LNCAP (cell line): ENCODE results near the gene PRKAB1.
A peak's percentile ranks its signal among the peaks of the same experiment; 100 is the strongest.

ENCODE experiments used
- TF ChIP-seq, protein P1 (sequence below): fragments of 450-650 bp; IDR thresholded peaks from 2 replicates; pipeline ENCODE4 v1.5.1; 2017; ENCODE audit warnings: mild to moderate bottlenecking

PRKAB1 gene

DNA sequence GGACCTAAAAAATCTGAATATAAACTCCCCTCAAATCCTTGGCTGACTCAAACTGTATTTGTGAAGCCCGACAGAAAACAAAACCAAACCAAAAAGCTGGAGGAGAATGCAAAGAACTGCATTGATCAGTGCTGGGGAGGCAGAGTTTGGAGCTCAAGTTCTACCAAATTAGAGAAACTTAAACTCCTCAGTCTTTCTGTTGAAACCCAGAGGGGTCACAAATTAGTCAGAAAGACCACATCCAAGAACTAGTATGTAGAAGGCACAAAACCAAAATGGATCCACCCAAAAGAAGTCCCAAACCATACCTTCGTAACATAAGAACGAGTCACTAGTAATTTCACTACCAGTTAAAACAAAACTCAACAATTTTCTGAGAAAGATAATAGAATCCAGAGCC, 15.3 kb upstream of the PRKAB1 start:
- TF ChIP-seq, protein P1, sequence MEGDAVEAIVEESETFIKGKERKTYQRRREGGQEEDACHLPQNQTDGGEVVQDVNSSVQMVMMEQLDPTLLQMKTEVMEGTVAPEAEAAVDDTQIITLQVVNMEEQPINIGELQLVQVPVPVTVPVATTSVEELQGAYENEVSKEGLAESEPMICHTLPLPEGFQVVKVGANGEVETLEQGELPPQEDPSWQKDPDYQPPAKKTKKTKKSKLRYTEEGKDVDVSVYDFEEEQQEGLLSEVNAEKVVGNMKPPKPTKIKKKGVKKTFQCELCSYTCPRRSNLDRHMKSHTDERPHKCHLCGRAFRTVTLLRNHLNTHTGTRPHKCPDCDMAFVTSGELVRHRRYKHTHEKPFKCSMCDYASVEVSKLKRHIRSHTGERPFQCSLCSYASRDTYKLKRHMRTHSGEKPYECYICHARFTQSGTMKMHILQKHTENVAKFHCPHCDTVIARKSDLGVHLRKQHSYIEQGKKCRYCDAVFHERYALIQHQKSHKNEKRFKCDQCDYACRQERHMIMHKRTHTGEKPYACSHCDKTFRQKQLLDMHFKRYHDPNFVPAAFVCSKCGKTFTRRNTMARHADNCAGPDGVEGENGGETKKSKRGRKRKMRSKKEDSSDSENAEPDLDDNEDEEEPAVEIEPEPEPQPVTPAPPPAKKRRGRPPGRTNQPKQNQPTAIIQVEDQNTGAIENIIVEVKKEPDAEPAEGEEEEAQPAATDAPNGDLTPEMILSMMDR = no peak

DNA sequence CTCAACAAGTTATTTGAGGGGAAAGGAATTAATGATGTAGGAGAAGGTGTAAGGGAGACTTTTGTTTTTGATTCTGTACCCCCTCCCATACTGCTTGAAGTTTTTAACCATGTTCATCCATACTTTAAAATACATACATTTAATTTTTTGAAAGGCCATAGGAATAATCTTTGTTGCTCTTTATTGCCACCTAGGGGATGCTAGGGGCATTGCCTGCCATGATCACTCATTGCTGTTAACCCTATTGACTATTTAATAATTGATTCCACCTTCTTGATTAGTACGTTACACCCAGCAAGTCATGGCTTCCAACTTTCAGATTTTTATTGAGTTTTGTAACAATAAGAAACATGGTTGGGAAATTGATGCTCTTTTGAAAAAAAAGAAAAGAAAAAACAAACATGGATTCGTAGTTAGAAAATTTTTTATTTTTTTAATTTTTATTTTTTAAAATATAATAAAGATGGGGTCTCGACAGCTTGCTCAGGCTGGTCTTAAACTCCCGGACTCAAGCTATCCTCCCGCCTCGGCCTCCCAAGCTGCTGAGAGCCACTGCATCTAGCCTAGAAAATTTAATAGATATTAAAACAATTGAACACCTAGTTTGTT, 8.5 kb upstream of the PRKAB1 start:
- TF ChIP-seq, protein P1 = peak; percentile 93

DNA sequence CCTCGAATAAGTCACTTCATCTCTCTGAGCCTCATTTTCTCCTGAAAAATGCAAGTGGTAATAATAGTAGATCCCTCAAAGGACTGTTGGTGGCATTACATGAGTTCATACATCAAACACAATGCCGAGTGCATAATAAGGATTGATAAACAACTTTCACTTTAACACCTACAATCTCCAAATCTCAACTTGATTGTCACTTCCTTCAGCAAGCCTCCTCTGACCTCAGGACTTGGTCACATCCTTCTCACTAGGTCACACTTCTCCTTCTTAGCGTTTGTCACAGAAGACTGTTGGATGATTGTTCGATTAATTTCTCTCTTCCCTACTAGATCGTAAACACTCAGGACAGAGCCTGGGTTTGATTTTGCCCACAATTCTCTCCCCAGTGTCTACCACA, 7.9 kb upstream of the PRKAB1 start:
- TF ChIP-seq, protein P1 = no peak

DNA sequence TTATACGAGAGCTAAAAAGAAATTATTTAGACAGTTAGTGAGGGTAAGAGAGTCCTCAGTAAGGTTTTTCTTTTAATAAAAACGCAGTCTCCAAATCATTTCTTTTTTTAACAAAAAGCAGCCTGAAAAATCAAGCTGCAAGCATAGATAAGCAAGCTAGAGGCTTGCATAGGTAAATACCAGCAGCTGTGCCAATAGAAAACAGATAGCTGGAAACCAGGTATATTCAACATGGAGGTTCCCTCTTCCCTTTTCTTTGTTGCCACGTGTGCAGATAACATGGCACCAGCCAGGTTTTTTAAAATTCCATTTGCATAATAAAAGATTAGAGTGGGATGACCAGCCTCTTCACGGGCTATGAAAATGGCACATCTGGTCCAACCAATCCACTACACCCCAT, 6.1 kb upstream of the PRKAB1 start:
- TF ChIP-seq, protein P1 = no peak

DNA sequence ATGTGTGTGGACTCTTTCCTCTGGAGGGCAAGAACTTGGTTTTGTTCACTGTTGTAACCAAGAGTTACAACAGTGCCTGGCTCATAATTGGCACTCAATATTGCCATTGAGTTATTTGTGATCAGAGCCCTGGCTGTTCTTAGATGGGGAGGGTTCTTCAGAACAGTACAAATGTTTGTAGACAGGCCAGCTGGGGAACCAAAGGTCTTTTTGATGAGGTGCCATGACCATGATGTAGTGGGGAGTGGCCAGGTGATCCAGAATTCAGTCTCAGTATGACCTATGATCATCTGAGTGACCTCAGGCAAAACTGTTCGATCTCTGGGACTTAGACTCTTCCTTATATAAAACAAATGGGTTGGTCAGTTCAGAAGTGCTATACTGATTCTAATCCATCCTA, 3.3 kb upstream of the PRKAB1 start:
- TF ChIP-seq, protein P1 = no peak

DNA sequence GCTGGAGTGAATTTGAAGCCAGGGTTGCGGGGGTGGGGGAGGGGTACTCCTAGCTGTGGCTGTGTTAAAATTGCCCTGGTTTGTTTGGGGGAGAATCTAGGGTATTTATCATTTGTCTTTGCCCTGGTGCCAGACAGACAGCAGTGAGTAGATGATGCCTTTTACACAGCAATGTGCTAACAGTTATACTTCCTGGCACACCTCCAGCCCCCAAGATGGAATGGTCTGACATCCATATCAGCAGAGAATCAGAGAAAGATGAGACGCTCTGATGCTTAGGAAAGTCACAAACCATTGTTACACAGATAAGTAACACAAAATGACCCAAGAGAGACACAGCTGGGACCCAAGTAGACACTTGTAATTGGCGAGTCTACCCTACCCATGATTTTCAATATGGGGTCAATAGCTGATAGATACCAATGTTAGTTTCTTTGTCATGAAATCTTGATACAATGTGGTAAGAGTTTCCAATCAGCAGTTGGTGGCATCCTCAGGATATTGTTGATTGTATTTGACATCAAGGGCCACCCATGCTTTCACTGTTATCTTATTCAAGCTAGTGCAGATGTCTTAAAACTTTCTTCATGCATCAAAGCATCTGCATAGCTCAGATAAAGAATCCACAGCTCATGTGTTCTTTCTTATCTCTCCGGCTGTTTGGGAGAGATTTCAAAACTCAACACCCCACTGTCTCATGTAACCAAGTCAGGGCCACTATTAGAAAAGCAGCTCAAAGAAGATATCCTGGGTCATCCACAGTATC, 2.6 kb upstream of the PRKAB1 start:
- TF ChIP-seq, protein P1 = no peak

DNA sequence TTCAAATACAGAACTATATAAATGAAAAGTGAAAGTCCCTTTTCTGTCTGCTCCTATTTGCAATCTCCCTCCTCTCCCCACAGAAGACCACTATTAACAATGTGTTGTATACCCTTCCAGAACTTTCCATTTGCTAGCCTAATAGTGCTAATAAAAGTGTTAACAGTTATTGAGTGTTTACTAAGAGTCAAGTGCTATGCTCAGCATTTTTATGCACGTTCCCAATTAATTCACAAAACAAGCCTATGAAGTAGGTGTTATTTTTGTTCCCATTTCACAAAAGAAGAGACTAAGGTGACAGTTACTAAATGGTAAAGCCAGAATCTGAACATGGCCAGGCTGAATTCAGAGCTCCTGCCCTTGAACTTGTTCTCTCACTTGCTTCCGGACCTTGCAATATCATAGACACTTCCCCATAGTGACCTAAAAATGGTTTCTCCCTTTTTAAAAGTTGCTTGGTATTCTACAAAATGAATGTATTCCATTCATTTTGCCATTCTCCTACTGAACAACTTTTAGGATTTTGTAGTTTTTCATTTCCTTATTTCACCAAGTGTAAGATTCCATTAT, 1.6 kb upstream of the PRKAB1 start:
- TF ChIP-seq, protein P1 = no peak
